Erythroblast (primary cell): Measurements from ENCODE around the gene RNF115.
"Not testable (repeated sequence)": the region's sequence is repeated elsewhere in the genome, so short reads cannot be mapped to it uniquely, and the experiment has no call there.

ENCODE experiments used
- GATA1 ChIP-seq: IDR thresholded peaks from 2 replicates; pipeline ENCODE4 v1.6.1; 2011; ENCODE audit warnings: low read depth, mild to moderate bottlenecking, control low read depth, low read length, moderate library complexity
- POLR2A ChIP-seq: IDR thresholded peaks from 2 replicates; pipeline ENCODE4 v1.6.1; 2011; ENCODE audit warnings: mild to moderate bottlenecking, low read length

- TF ChIP-seq POLR2A, GATA1: not testable (repeated sequence)
These were observed 6.9 kb upstream of the RNF115 start for GRCh38 chr1:145830810-145831209.
